ENCODE measurements around the gene LRIT2. TPM values are rescaled to one million over a fixed set of nuclear protein-coding genes. Genes with fewer than 3 reads are reported as not detected.

Gene LRIT2
- total and polyA plus RNA-seq, 9 of the 15 experiments (the other 6 are each of a cell fraction or from before 2014, with no cell fraction given) = not detected

DNA sequence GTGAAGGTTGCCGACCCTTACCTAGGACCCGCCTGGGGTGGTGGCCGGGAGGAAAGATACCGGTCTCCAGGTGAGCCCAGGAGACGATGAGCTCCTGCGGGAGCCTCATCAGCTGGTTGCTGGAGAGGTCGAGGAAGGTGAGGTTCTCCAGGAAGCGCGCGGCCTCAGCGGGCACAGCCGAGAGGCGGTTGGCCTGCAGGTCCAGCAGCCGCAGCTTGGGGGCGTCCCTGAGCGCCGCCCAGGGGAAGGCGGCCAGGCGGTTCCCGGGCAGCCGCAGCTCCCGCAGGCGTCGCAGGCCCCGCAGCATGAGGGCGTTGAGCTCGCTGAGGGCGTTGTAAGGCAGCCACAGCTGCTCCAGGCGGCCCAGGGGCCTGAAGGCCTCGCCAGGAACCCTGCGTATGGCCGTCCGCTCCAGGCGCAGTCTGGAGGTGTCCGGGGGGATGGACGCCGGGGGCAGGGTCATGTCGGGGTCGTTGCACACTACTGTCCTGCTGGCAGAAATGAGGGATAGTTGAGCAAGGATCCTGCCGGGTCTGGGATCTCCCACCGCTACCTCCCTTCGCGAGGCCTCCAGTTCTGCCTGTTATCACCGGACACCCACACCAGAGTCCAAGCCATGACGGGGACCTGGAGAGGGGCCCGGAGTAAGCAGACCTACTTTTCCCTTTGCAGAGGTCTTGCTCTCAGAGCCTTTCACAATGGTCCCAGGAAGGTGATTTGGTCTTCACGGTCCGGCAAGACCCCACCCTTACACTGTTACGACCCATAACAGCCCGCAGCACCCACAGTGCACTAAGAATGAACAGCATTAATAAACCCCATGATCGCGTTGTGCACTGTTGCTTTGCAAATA, 12.1 kb upstream of the LRIT2 start:
- no peaks in the 10 kb centered on the region for H3K36me3 ChIP-seq (ENCODE audit: control insufficient read depth, insufficient read depth, low read length)
- H3K27me3 ChIP-seq (ENCODE audit: control insufficient read depth in 2 of 2, insufficient read depth in 2 of 2, low read length in 2 of 2) = peaks cover 20 to 60% of the 10 kb centered on the region in 2 experiments; a peak in 4 of 5 replicates
- H3K79me2 ChIP-seq (ENCODE audit: control insufficient read depth, insufficient read depth, low read length) = no peaks in the 10 kb centered on the region
- BruUV-seq (replicated peaks) = no TSS peak
- H4K20me1 ChIP-seq (replicated peaks; ENCODE audit: control insufficient read depth, insufficient read depth, low read length) = no peaks in the 10 kb centered on the region
- no peak overlapping the region for H3K4me2 ChIP-seq (ENCODE audit: insufficient read depth, low read length)
- FAIRE-seq (no peak), ATAC-seq (peak; percentile 94), DNase-seq (ENCODE audit: extremely low read depth in 1 of 4, low spot score in 3 of 4) (peak; percentile 38 to 65 (median 62))
- H3K4me1 ChIP-seq (replicated peaks in 1 of 2; ENCODE audit: control insufficient read depth in 2 of 2, insufficient read depth in 2 of 2, low read length in 2 of 2) = peaks cover 0 to 7% of the 10 kb centered on the region in 2 experiments; a peak in 2 of 5 replicates
- H3K4me3 ChIP-seq = no peak overlapping the region
- 29% methylated on average over 51 of the region's 52 CpGs for WGBS (ENCODE audit: insufficient coverage, low coverage, missing lambda C conversion rate)
- 0 out of 4 replicates have a peak overlapping the region, but pooled peaks of 1 of the 2 experiments have one; percentile 10 for H3K9ac ChIP-seq (ENCODE audit: insufficient read depth in 1 of 2, low read depth in 2 of 2, low read length in 2 of 2)
- CTCF ChIA-PET (ENCODE audit: low intra/inter-chr PET ratio) = no interaction called here
- no peaks in the 10 kb centered on the region for H3K9me1 ChIP-seq (ENCODE audit: control insufficient read depth, insufficient read depth, low read length)
- intact Hi-C loops (cut with micrococcal nuclease) = no loop called here
- H2AFZ ChIP-seq (ENCODE audit: low read depth, low read length) = 0 out of 2 replicates have a peak overlapping the region, but pooled peaks have one; percentile 11
- POLR2A ChIA-PET = interaction anchor here (0.6 to 1.4 kb wide), 3 partner anchors 9 to 368 kb away, joined by 3 to 5 read pairs (median 3); no protein-coding TSS in a partner anchor
- H3K27ac ChIP-seq (ENCODE audit: extremely low read depth, low read depth, low read length) = no peak overlapping the region
- in situ Hi-C loops (cut with MboI) = no loop called here
- no peaks in the 10 kb centered on the region for H3K9me3 ChIP-seq (replicated peaks; ENCODE audit: control insufficient read depth, insufficient read depth, low read depth, low read length)
- TF ChIP-seq MAX (CRISPR knock-in tag; IDR thresholded peaks at IDR 0.05) (peak; percentile 60; the same call in 1 of the 2 replicates), NRF1 (conservative IDR thresholded peaks at IDR 0.05 in 1 of 2, IDR thresholded peaks at IDR 0.05 in 1 of 2) (peak; percentile 40 to 56), L3MBTL2 (IDR thresholded peaks at IDR 0.05) (peak; percentile 94), MGA (IDR thresholded peaks at IDR 0.05) (peak; percentile 70), EP400 (IDR thresholded peaks at IDR 0.05) (no peak)
- TF ChIP-seq, protein P1, sequence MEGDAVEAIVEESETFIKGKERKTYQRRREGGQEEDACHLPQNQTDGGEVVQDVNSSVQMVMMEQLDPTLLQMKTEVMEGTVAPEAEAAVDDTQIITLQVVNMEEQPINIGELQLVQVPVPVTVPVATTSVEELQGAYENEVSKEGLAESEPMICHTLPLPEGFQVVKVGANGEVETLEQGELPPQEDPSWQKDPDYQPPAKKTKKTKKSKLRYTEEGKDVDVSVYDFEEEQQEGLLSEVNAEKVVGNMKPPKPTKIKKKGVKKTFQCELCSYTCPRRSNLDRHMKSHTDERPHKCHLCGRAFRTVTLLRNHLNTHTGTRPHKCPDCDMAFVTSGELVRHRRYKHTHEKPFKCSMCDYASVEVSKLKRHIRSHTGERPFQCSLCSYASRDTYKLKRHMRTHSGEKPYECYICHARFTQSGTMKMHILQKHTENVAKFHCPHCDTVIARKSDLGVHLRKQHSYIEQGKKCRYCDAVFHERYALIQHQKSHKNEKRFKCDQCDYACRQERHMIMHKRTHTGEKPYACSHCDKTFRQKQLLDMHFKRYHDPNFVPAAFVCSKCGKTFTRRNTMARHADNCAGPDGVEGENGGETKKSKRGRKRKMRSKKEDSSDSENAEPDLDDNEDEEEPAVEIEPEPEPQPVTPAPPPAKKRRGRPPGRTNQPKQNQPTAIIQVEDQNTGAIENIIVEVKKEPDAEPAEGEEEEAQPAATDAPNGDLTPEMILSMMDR (IDR thresholded peaks at IDR 0.05 in 2 of 3, conservative IDR thresholded peaks at IDR 0.05 in 1 of 3; ENCODE audit: insufficient read depth in 2 of 3, low read depth in 1 of 3, low read length in 3 of 3) = peak; percentile 60 to 82 (median 67)

Measured in K562 (cell line).